ENCODE results near the gene RAP1A.

RAP1A gene

GRCh38 chr1:111644506-111644905, 24.9 kb downstream of the RAP1A start:
- no peak for TF ChIP-seq YY1 (IDR thresholded peaks at IDR 0.05; ENCODE audit: low read depth)
- TF ChIP-seq EP300 (IDR thresholded peaks at IDR 0.05; ENCODE audit: borderline replicate concordance), result no peak
- no peak for TF ChIP-seq REST (IDR thresholded peaks at IDR 0.05; ENCODE audit: low read depth)

GRCh38 chr1:111647736-111648135, 28.1 kb downstream of the RAP1A start:
- TF ChIP-seq CEBPB (IDR thresholded peaks at IDR 0.05) (no peak), YY1 (IDR thresholded peaks at IDR 0.05; ENCODE audit: low read depth) (no peak), REST (IDR thresholded peaks at IDR 0.05; ENCODE audit: low read depth) (no peak), TEAD4 (IDR thresholded peaks at IDR 0.05) (no peak), EGR1 (IDR thresholded peaks at IDR 0.05) (no peak), ZBTB7A (IDR thresholded peaks at IDR 0.05; ENCODE audit: low read depth) (no peak), TCF12 (IDR thresholded peaks at IDR 0.05; ENCODE audit: low read depth) (no peak), USF1 (IDR thresholded peaks at IDR 0.05) (no peak), MAX (IDR thresholded peaks at IDR 0.05) (no peak), FOXM1 (IDR thresholded peaks at IDR 0.05; ENCODE audit: borderline replicate concordance, low read depth) (no peak), EP300 (IDR thresholded peaks at IDR 0.05; ENCODE audit: borderline replicate concordance) (no peak), RAD21 (IDR thresholded peaks at IDR 0.05; ENCODE audit: low read depth) (no peak), TAF1 (IDR thresholded peaks at IDR 0.05; ENCODE audit: low read depth) (no peak), NFIC (IDR thresholded peaks at IDR 0.05) (no peak)

GRCh38 chr1:111648806-111649205, 29.2 kb downstream of the RAP1A start:
- TF ChIP-seq CEBPB (IDR thresholded peaks at IDR 0.05), result no peak
- no peak for TF ChIP-seq NFIC (IDR thresholded peaks at IDR 0.05)
- TF ChIP-seq RAD21 (IDR thresholded peaks at IDR 0.05; ENCODE audit: low read depth), result no peak
- TF ChIP-seq ZBTB7A (IDR thresholded peaks at IDR 0.05; ENCODE audit: low read depth), result no peak
- no peak for TF ChIP-seq MAX (IDR thresholded peaks at IDR 0.05)
- TF ChIP-seq CREB1 (IDR thresholded peaks at IDR 0.05; ENCODE audit: low read depth), result no peak

- TF ChIP-seq TAF1 (IDR thresholded peaks at IDR 0.05; ENCODE audit: low read depth) (no peak), EP300 (IDR thresholded peaks at IDR 0.05; ENCODE audit: borderline replicate concordance) (no peak), YY1 (IDR thresholded peaks at IDR 0.05; ENCODE audit: low read depth) (no peak), EGR1 (IDR thresholded peaks at IDR 0.05) (no peak), CEBPB (IDR thresholded peaks at IDR 0.05) (no peak), MAX (IDR thresholded peaks at IDR 0.05) (no peak), TCF12 (IDR thresholded peaks at IDR 0.05; ENCODE audit: low read depth) (no peak), NFIC (IDR thresholded peaks at IDR 0.05) (no peak), REST (IDR thresholded peaks at IDR 0.05; ENCODE audit: low read depth) (no peak), FOXM1 (IDR thresholded peaks at IDR 0.05; ENCODE audit: borderline replicate concordance, low read depth) (no peak), RAD21 (IDR thresholded peaks at IDR 0.05; ENCODE audit: low read depth) (no peak), CREB1 (IDR thresholded peaks at IDR 0.05; ENCODE audit: low read depth) (no peak), TEAD4 (IDR thresholded peaks at IDR 0.05) (no peak), ZBTB7A (IDR thresholded peaks at IDR 0.05; ENCODE audit: low read depth) (no peak), USF1 (IDR thresholded peaks at IDR 0.05) (no peak)
These were observed 29.6 kb downstream of the RAP1A start for GRCh38 chr1:111649227-111649626.

- TF ChIP-seq YY1 (IDR thresholded peaks at IDR 0.05; ENCODE audit: low read depth) (no peak), ZBTB7A (IDR thresholded peaks at IDR 0.05; ENCODE audit: low read depth) (no peak), USF1 (IDR thresholded peaks at IDR 0.05) (no peak), MAX (IDR thresholded peaks at IDR 0.05) (no peak), RAD21 (IDR thresholded peaks at IDR 0.05; ENCODE audit: low read depth) (no peak), TCF12 (IDR thresholded peaks at IDR 0.05; ENCODE audit: low read depth) (no peak), CREB1 (IDR thresholded peaks at IDR 0.05; ENCODE audit: low read depth) (no peak), NFIC (IDR thresholded peaks at IDR 0.05) (no peak), TAF1 (IDR thresholded peaks at IDR 0.05; ENCODE audit: low read depth) (no peak), CEBPB (IDR thresholded peaks at IDR 0.05) (no peak), TEAD4 (IDR thresholded peaks at IDR 0.05) (no peak), EGR1 (IDR thresholded peaks at IDR 0.05) (no peak), REST (IDR thresholded peaks at IDR 0.05; ENCODE audit: low read depth) (no peak), EP300 (IDR thresholded peaks at IDR 0.05; ENCODE audit: borderline replicate concordance) (no peak), FOXM1 (IDR thresholded peaks at IDR 0.05; ENCODE audit: borderline replicate concordance, low read depth) (no peak)
These were observed 30.1 kb downstream of the RAP1A start for GRCh38 chr1:111649648-111650047.
